HCT116 (cell line): ENCODE measurements around the gene CCDC138. TPM values are rescaled to one million over a fixed set of nuclear protein-coding genes. Genes with fewer than 3 reads are reported as not detected.

Experiments
- ATAC-seq: fragments of 200-7000 bp; cut with Tn5 transposase; 2 replicates; pipeline ENCODE4 v1.9.1; 2020; ENCODE audit warnings: mild to moderate bottlenecking, moderate library complexity
- BruUV-seq: library from RNA; stranded (reverse); fragments of 400-500 nt; replicated peaks from 2 replicates; lab custom pipeline; 2021; lab: Mats Ljungman, UMichigan
- CTCF ChIA-PET: fragments of 300-600 bp; sonication (Branson Sonifier 250); formaldehyde crosslinking; loops from one replicate; lab custom pipeline; 2021; ENCODE audit warnings: antibody characterized with exemption; lab: Charles Lee
- POLR2A ChIA-PET: fragments of 300-600, 350-600 bp; sonication (Branson Sonifier 250); formaldehyde crosslinking; loops from one replicate; lab custom pipeline; 2021; ENCODE audit warnings: antibody characterized with exemption; lab: Charles Lee
- RAD21 ChIA-PET, 2 experiments: fragments of 300-600 bp; sonication (Branson Sonifier 250); formaldehyde crosslinking; loops; one replicate each; lab custom pipeline; 2023; ENCODE audit warnings: low total read pairs in 2 of 2; ENCODE audit not compliant: uncharacterized antibody in 2 of 2, unreplicated experiment in 2 of 2, low non-redundant PET in 1 of 2; lab: Charles Lee
- DNase-seq: peaks from one replicate; pipeline ENCODE4 v3.0.0-alpha.2; 2010; ENCODE audit warnings: low read depth, low spot score
- H2AFZ ChIP-seq: fragments of 200-600 bp; shearing (Covaris generic), sonication (generic); 2 replicates; pipeline ENCODE4 v1.6.1; 2017; ENCODE audit warnings: low read depth, mixed run types, mixed read lengths, antibody characterized with exemption, low read length; ENCODE audit not compliant: poor library complexity, severe bottlenecking
- H3K27ac ChIP-seq: 2 replicates; pipeline ENCODE4 v1.5.1; 2012; ENCODE audit warnings: low read depth, low read length
- H3K27me3 ChIP-seq: fragments of 200-600 bp; sonication (generic); 2 replicates; pipeline ENCODE4 v1.6.1; 2016; ENCODE audit warnings: mixed run types, low read length, mixed read lengths; ENCODE audit not compliant: insufficient read depth
- H3K36me3 ChIP-seq, 2 experiments: fragments of 200-500 bp in 1 of 2; fragments of 200-600 bp in 1 of 2; sonication (Bioruptor generic) in 1 of 2; sonication (generic) in 1 of 2; 2 replicates each; pipeline versions ENCODE4 v1.5.1 to v1.6.1; 2014 to 2016; ENCODE audit warnings: low read length in 2 of 2, inconsistent platforms in 1 of 2, mixed read lengths in 1 of 2, mixed run types in 1 of 2; ENCODE audit not compliant: insufficient read depth in 2 of 2, control insufficient read depth in 1 of 2
- H3K4me1 ChIP-seq, 2 experiments: fragments of 200-600 bp in 1 of 2; sonication (generic) in 1 of 2; 2 replicates each; pipeline versions ENCODE4 v1.5.1 to v1.6.1; 2012 to 2017; ENCODE audit warnings: low read length in 2 of 2, inconsistent platforms in 1 of 2, mild to moderate bottlenecking in 1 of 2, mixed read lengths in 1 of 2, mixed run types in 1 of 2, moderate library complexity in 1 of 2; ENCODE audit not compliant: insufficient read depth in 2 of 2, control insufficient read depth in 1 of 2
- H3K4me2 ChIP-seq: fragments of 200-600 bp; sonication (generic); 2 replicates; pipeline ENCODE4 v1.6.1; 2017; ENCODE audit warnings: mixed run types, low read length, mixed read lengths
- H3K4me3 ChIP-seq, 2 experiments: fragments of 200-600 bp in 1 of 2; sonication (generic) in 1 of 2; replicated peaks in 1 of 2; 2 replicates each; pipeline ENCODE4 v1.5.1; 2011 to 2016; ENCODE audit warnings: low read length in 2 of 2, control low read depth in 1 of 2, low read depth in 1 of 2, mild to moderate bottlenecking in 1 of 2, mixed read lengths in 1 of 2, mixed run types in 1 of 2
- H3K79me2 ChIP-seq: fragments of 200-600 bp; sonication (generic); 2 replicates; pipeline ENCODE4 v1.6.1; 2017; ENCODE audit warnings: mild to moderate bottlenecking, mixed run types, low read length, moderate library complexity, mixed read lengths; ENCODE audit not compliant: insufficient read depth
- H3K9ac ChIP-seq: fragments of 200-600 bp; sonication (generic); 2 replicates; pipeline ENCODE4 v1.6.1; 2016; ENCODE audit warnings: low read length, mixed read lengths
- H3K9me2 ChIP-seq: fragments of 200-600 bp; sonication (generic), shearing (Covaris generic); 2 replicates; pipeline ENCODE4 v1.6.1; 2017; ENCODE audit warnings: mixed run types, mild to moderate bottlenecking, moderate library complexity; ENCODE audit not compliant: insufficient read depth
- H3K9me3 ChIP-seq, 2 experiments: fragments of 200-500 bp in 1 of 2; fragments of 200-600 bp in 1 of 2; sonication (Bioruptor generic) in 1 of 2; sonication (generic) in 1 of 2; 2 replicates each; pipeline ENCODE4 v1.6.1; 2014 to 2017; ENCODE audit warnings: low read length in 2 of 2, mixed read lengths in 2 of 2, inconsistent platforms in 1 of 2, low read depth in 1 of 2, mild to moderate bottlenecking in 1 of 2, mixed run types in 1 of 2, moderate library complexity in 1 of 2; ENCODE audit not compliant: control insufficient read depth in 1 of 2, insufficient read depth in 1 of 2
- H4K20me1 ChIP-seq: fragments of 200-600 bp; sonication (generic), shearing (Covaris generic); 2 replicates; pipeline ENCODE4 v1.6.1; 2017; ENCODE audit warnings: mixed run types, mild to moderate bottlenecking, moderate library complexity; ENCODE audit not compliant: insufficient read depth
- CTCF ChIP-seq, 3 experiments: fragments of 200-600 bp in 1 of 3; sonication (generic) in 1 of 3; IDR thresholded peaks in 2 of 3; conservative IDR thresholded peaks in 1 of 3; 2 replicates each; pipeline ENCODE4 v1.5.1; 2012 to 2017; ENCODE audit warnings: low read depth in 2 of 3, low read length in 2 of 3, antibody characterized with exemption in 1 of 3, borderline replicate concordance in 1 of 3, control low read depth in 1 of 3, mild to moderate bottlenecking in 1 of 3, mixed read lengths in 1 of 3, mixed run types in 1 of 3, moderate library complexity in 1 of 3; ENCODE audit not compliant: insufficient read depth in 1 of 3
- EGR1 ChIP-seq: IDR thresholded peaks from 2 replicates; pipeline ENCODE4 v1.6.1; 2012; ENCODE audit warnings: low read depth
- ELF1 ChIP-seq: IDR thresholded peaks from 2 replicates; pipeline ENCODE4 v1.6.1; 2012; ENCODE audit warnings: low read depth, borderline replicate concordance
- ZFX ChIP-seq: fragments of 450-650 bp; IDR thresholded peaks from 2 replicates; pipeline ENCODE4 v1.6.1; 2017
- intact Hi-C: fragments of 100-400 bp; cut with micrococcal nuclease; formaldehyde crosslinking; loops from 2 replicates; pipeline ENCODE4 v1.10.0; 2022
- total RNA-seq: library from RNA; stranded (reverse); gene quantifications from one replicate; pipeline ENCODE4 v1.2.1, GENCODE V29; 2021; ENCODE audit not compliant: unreplicated experiment

The CCDC138 gene
- total RNA-seq, 1 experiment from 2014 or later = 13.4 TPM

- no peak for ATAC-seq
- Histone ChIP-seq H3K9ac (no peak overlapping the region), H3K4me1 (peaks cover 4 to 22% of the 10 kb centered on the region in 2 experiments; a peak in 3 of 4 replicates), H3K9me2 (no peaks in the 10 kb centered on the region), H3K4me2 (no peak overlapping the region), H3K9me3 (no peaks in the 10 kb centered on the region), H3K27me3 (no peaks in the 10 kb centered on the region), H3K36me3 (no peaks in the 10 kb centered on the region), H3K4me3 (no peak overlapping the region), H4K20me1 (no peaks in the 10 kb centered on the region), H3K79me2 (no peaks in the 10 kb centered on the region), H3K27ac (no peak overlapping the region), H2AFZ (no peak overlapping the region)
- ChIA-PET RAD21 (no interaction called here), POLR2A (no interaction called here), CTCF (no interaction called here)
- DNase-seq = no peak
- TF ChIP-seq CTCF (IDR thresholded peaks at IDR 0.05 in 2 of 3, conservative IDR thresholded peaks at IDR 0.05 in 1 of 3; ENCODE audit: borderline replicate concordance in 1 of 3, insufficient read depth in 1 of 3, low read depth in 2 of 3, low read length in 2 of 3) = no peak
- TF ChIP-seq ZFX = no peak
- TF ChIP-seq ELF1 = no peak
- BruUV-seq = no TSS peak
- intact Hi-C loops = no loop called here
Measured at GRCh38 chr2:108925286-108925685, 138.7 kb downstream of the CCDC138 start.

GRCh38 chr2:108925735-108926134 is 139.2 kb downstream of the CCDC138 start:
- peaks cover 4 to 22% of the 10 kb centered on the region in 2 experiments; a peak in 3 of 4 replicates for H3K4me1 ChIP-seq
- BruUV-seq = no TSS peak
- H3K9me2 ChIP-seq = no peaks in the 10 kb centered on the region
- H4K20me1 ChIP-seq = no peaks in the 10 kb centered on the region
- POLR2A ChIA-PET = no interaction called here
- no peak overlapping the region for H3K9ac ChIP-seq
- CTCF ChIA-PET = no interaction called here
- H3K4me2 ChIP-seq = no peak overlapping the region
- RAD21 ChIA-PET = no interaction called here
- no peak overlapping the region for H3K4me3 ChIP-seq
- no peaks in the 10 kb centered on the region for H3K36me3 ChIP-seq
- no peak for TF ChIP-seq EGR1
- H3K27ac ChIP-seq = no peak overlapping the region
- no peak overlapping the region for H2AFZ ChIP-seq
- DNase-seq (no peak), ATAC-seq (no peak)
- intact Hi-C loops = no loop called here
- H3K79me2 ChIP-seq = no peaks in the 10 kb centered on the region
- no peaks in the 10 kb centered on the region for H3K9me3 ChIP-seq
- no peaks in the 10 kb centered on the region for H3K27me3 ChIP-seq

Other genes starting within 250 kb of the CCDC138 start
- 69.5 TPM for gene RANBP2, start 67.3 kb upstream of the CCDC138 start, total RNA-seq
- gene EDAR, start 202.4 kb downstream of the CCDC138 start, total RNA-seq = 0.15 TPM